H9 (cell line): ENCODE measurements around the gene PI4K2A. TPM values are rescaled to one million over a fixed set of nuclear protein-coding genes. Genes with fewer than 3 reads are reported as not detected.

Experiments used
- DNase-seq: peaks from one replicate; pipeline ENCODE4 v3.0.0-alpha.2; 2017
- H2AFZ ChIP-seq: one replicate; pipeline ENCODE4 v1.6.1; 2013; ENCODE audit warnings: mild to moderate bottlenecking, low read length, control low read depth, moderate library complexity
- H2AK5ac ChIP-seq: 2 replicates; pipeline ENCODE4 v1.6.1; 2013; ENCODE audit warnings: low read length, control low read depth, mixed read lengths; ENCODE audit not compliant: insufficient read length
- H2BK120ac ChIP-seq: one replicate; pipeline ENCODE4 v1.6.1; 2013; ENCODE audit warnings: low read depth, mild to moderate bottlenecking, low read length, control low read depth, inconsistent platforms; ENCODE audit not compliant: poor library complexity, severe bottlenecking
- H2BK12ac ChIP-seq: 2 replicates; pipeline ENCODE4 v1.6.1; 2013; ENCODE audit warnings: low read length, control low read depth, mixed read lengths, low read depth; ENCODE audit not compliant: insufficient read length
- H2BK15ac ChIP-seq: 2 replicates; pipeline ENCODE4 v1.6.1; 2013; ENCODE audit warnings: low read depth, low read length, control low read depth
- H2BK20ac ChIP-seq: one replicate; pipeline ENCODE4 v1.6.1; 2013; ENCODE audit warnings: low read depth, mild to moderate bottlenecking, low read length, control low read depth, inconsistent platforms; ENCODE audit not compliant: poor library complexity, severe bottlenecking
- H2BK5ac ChIP-seq: 2 replicates; pipeline ENCODE4 v1.6.1; 2013; ENCODE audit warnings: low read length, control low read depth, mixed read lengths; ENCODE audit not compliant: insufficient read length
- H3K14ac ChIP-seq: 2 replicates; pipeline ENCODE4 v1.6.1; 2013; ENCODE audit warnings: low read length, control low read depth; ENCODE audit not compliant: insufficient read depth
- H3K18ac ChIP-seq: 2 replicates; pipeline ENCODE4 v1.6.1; 2013; ENCODE audit warnings: low read depth, mild to moderate bottlenecking, mixed read lengths, low read length, control low read depth; ENCODE audit not compliant: insufficient read length
- H3K23ac ChIP-seq: 2 replicates; pipeline ENCODE4 v1.6.1; 2013; ENCODE audit warnings: low read length, control low read depth, mixed read lengths, low read depth; ENCODE audit not compliant: insufficient read length
- H3K23me2 ChIP-seq: 2 replicates; pipeline ENCODE4 v1.6.1; 2013; ENCODE audit warnings: low read depth, mild to moderate bottlenecking, mixed read lengths, low read length, control low read depth; ENCODE audit not compliant: insufficient read length, poor library complexity, severe bottlenecking
- H3K27ac ChIP-seq: 2 replicates; pipeline ENCODE4 v1.5.1; 2013; ENCODE audit warnings: low read length, control low read depth, mixed read lengths, low read depth; ENCODE audit not compliant: insufficient read length
- H3K27me3 ChIP-seq: 2 replicates; pipeline ENCODE4 v1.6.1; 2013; ENCODE audit warnings: low read length, control low read depth, inconsistent platforms; ENCODE audit not compliant: insufficient read depth
- H3K4ac ChIP-seq: 2 replicates; pipeline ENCODE4 v1.6.1; 2013; ENCODE audit warnings: low read depth, mild to moderate bottlenecking, control low read depth, inconsistent platforms, low read length, moderate library complexity
- H3K4me1 ChIP-seq: 2 replicates; pipeline ENCODE4 v1.6.1; 2013; ENCODE audit warnings: low read length, control low read depth, inconsistent platforms; ENCODE audit not compliant: insufficient read depth
- H3K4me2 ChIP-seq: 2 replicates; pipeline ENCODE4 v1.6.1; 2013; ENCODE audit warnings: low read length, control low read depth, mixed read lengths; ENCODE audit not compliant: insufficient read length, insufficient read depth
- H3K56ac ChIP-seq: 2 replicates; pipeline ENCODE4 v1.6.1; 2013; ENCODE audit warnings: low read depth, mild to moderate bottlenecking, mixed read lengths, low read length, control low read depth; ENCODE audit not compliant: insufficient read length
- H3K79me1 ChIP-seq: 2 replicates; pipeline ENCODE4 v1.6.1; 2013; ENCODE audit warnings: low read depth, mild to moderate bottlenecking, moderate library complexity, low read length, control low read depth, inconsistent platforms; ENCODE audit not compliant: insufficient read depth, poor library complexity, severe bottlenecking
- H3K79me2 ChIP-seq: 2 replicates; pipeline ENCODE4 v1.6.1; 2013; ENCODE audit warnings: low read length, control low read depth, inconsistent platforms; ENCODE audit not compliant: insufficient read depth
- H3K9ac ChIP-seq: 2 replicates; pipeline ENCODE4 v1.6.1; 2013; ENCODE audit warnings: low read length, control low read depth, mixed read lengths; ENCODE audit not compliant: insufficient read length; ENCODE audit errors: extremely low read depth
- H3K9me3 ChIP-seq: one replicate; pipeline ENCODE4 v1.6.1; 2013; ENCODE audit warnings: low read depth, low read length, inconsistent platforms; ENCODE audit not compliant: control insufficient read depth
- H3T11ph ChIP-seq: one replicate; pipeline ENCODE4 v1.6.1; 2013; ENCODE audit warnings: mild to moderate bottlenecking, low read length, control low read depth, inconsistent platforms
- H4K20me1 ChIP-seq: one replicate; pipeline ENCODE4 v1.6.1; 2013; ENCODE audit not compliant: control insufficient read depth, insufficient read length, insufficient read depth
- H4K5ac ChIP-seq: 2 replicates; pipeline ENCODE4 v1.6.1; 2013; ENCODE audit warnings: low read depth, mild to moderate bottlenecking, mixed read lengths, low read length, control low read depth; ENCODE audit not compliant: insufficient read length
- H4K8ac ChIP-seq: replicated peaks from 2 replicates; pipeline ENCODE4 v1.6.1; 2013; ENCODE audit warnings: low read length, control low read depth, mixed read lengths, low read depth; ENCODE audit not compliant: insufficient read length
- H4K91ac ChIP-seq: 2 replicates; pipeline ENCODE4 v1.6.1; 2013; ENCODE audit warnings: low read depth, mild to moderate bottlenecking, moderate library complexity, mixed read lengths, low read length, control low read depth; ENCODE audit not compliant: insufficient read length
- H3K27ac Mint-ChIP-seq, 3 experiments: 2 replicates in 2 of 3; 3 replicates in 1 of 3; pipeline ENCODE4 v1.8.0; 2020 to 2021; ENCODE audit warnings: mixed read lengths in 3 of 3, mild to moderate bottlenecking in 1 of 3, moderate library complexity in 1 of 3
- H3K27me3 Mint-ChIP-seq: 2 replicates; pipeline ENCODE4 v1.8.0; 2021; ENCODE audit warnings: low read depth, mild to moderate bottlenecking, moderate library complexity, mixed read lengths
- H3K36me3 Mint-ChIP-seq, 3 experiments: 2 replicates in 2 of 3; 3 replicates in 1 of 3; pipeline ENCODE4 v1.8.0; 2020 to 2021; ENCODE audit warnings: low read depth in 3 of 3, mixed read lengths in 3 of 3; ENCODE audit not compliant: insufficient read depth in 1 of 3
- H3K4me1 Mint-ChIP-seq, 2 experiments: 2 replicates each; pipeline ENCODE4 v1.8.0; 2020; ENCODE audit warnings: mixed read lengths in 2 of 2
- H3K4me3 Mint-ChIP-seq, 2 experiments: 2 replicates in 1 of 2; 3 replicates in 1 of 2; pipeline ENCODE4 v1.8.0; 2020 to 2021; ENCODE audit warnings: mild to moderate bottlenecking in 2 of 2, mixed read lengths in 2 of 2, moderate library complexity in 1 of 2
- H3K9me3 Mint-ChIP-seq, 2 experiments: 2 replicates in 1 of 2; 3 replicates in 1 of 2; pipeline ENCODE4 v1.8.0; 2020; ENCODE audit warnings: mild to moderate bottlenecking in 2 of 2, mixed read lengths in 2 of 2, moderate library complexity in 1 of 2
- CTCF ChIP-seq: fragments of 200-600 bp; sonication (generic); conservative IDR thresholded peaks from 3 replicates; pipeline ENCODE4 v1.8.0; 2021; ENCODE audit warnings: antibody characterized with exemption, mild to moderate bottlenecking
- WGBS: extraction: QIAGEN DNeasy Blood & Tissue Kit; methylation state at CpG from one replicate; pipeline ENCODE4 v1.1.7; 2013; ENCODE audit warnings: missing lambda C conversion rate, low lambda C conversion rate, mixed read lengths; ENCODE audit not compliant: insufficient read length; ENCODE audit errors: extremely low coverage; 5-methylcytosine and 5-hydroxymethylcytosine counted together
- total RNA-seq: library from RNA; stranded (reverse); gene quantifications from 2 replicates; pipeline ENCODE4 v1.2.1, GENCODE V29; 2021

PI4K2A gene
- total RNA-seq, 1 experiment from 2014 or later, result 30.9 TPM

GRCh38 chr10:97686962-97687784 is 46.7 kb downstream of the PI4K2A start, which contains the start of gene AVPI1:
Gene AVPI1, minus strand, starts transcription at chr10:97687241. Its CDS starts 7,336 bp downstream, at chr10:97679905.
- H3K27me3 Mint-ChIP-seq, result peaks cover 12% of the 10 kb centered on the region
- no peaks in the 10 kb centered on the region for H3K9me3 Mint-ChIP-seq
- Histone ChIP-seq H3K23me2 (peaks cover 10% of the 10 kb centered on the region), H3K79me2 (no peaks in the 10 kb centered on the region), H4K20me1 (no peaks in the 10 kb centered on the region), H2BK5ac (no peak within 1 kb of the TSS), H3K18ac (peak within 1 kb of the TSS; percentile 75), H2BK12ac (no peak within 1 kb of the TSS), H3K4me2 (peak within 1 kb of the TSS; percentile 75), H3K9ac (peak within 1 kb of the TSS; percentile 55), H3K4ac (no peak within 1 kb of the TSS), H3K56ac (no peak within 1 kb of the TSS), H2BK20ac (no peak within 1 kb of the TSS), H3K23ac (no peak within 1 kb of the TSS), H4K8ac (no peak within 1 kb of the TSS), H2AK5ac (no peak within 1 kb of the TSS), H3K27me3 (no peaks in the 10 kb centered on the region; the same call in 1 of the 2 replicates), H3K9me3 (no peaks in the 10 kb centered on the region), H2AFZ (no peak within 1 kb of the TSS), H4K91ac (no peak within 1 kb of the TSS), H2BK15ac (no peak within 1 kb of the TSS), H3K14ac (peak within 1 kb of the TSS; percentile 77; the same call in 1 of the 2 replicates), H2BK120ac (no peak within 1 kb of the TSS), H3K4me1 (peaks cover 4% of the 10 kb centered on the region; the same call in 1 of the 2 replicates), H3K27ac (no peak within 1 kb of the TSS), H3K79me1 (no peaks in the 10 kb centered on the region), H4K5ac (no peak within 1 kb of the TSS), H3T11ph (no peak within 1 kb of the TSS)
- WGBS, result no CpG with 5 or more reads among the region's 78 CpGs
- H3K4me3 Mint-ChIP-seq, result peak within 1 kb of the TSS; percentile 82 to 93
- H3K36me3 Mint-ChIP-seq, result no peaks in the 10 kb centered on the region; a peak in 2 of 7 replicates
- peak; percentile 99 for DNase-seq
- H3K4me1 Mint-ChIP-seq, result peaks cover 27% of the 10 kb centered on the region in 2 experiments
- peak within 1 kb of the TSS; percentile 22 to 93 (median 81) for H3K27ac Mint-ChIP-seq
- no peak for TF ChIP-seq CTCF
